SK-N-SH (cell line): ENCODE measurements around the gene NLGN1. TPM values are rescaled to one million over a fixed set of nuclear protein-coding genes. Genes with fewer than 3 reads are reported as not detected.

ENCODE experiments used
- CTCF ChIA-PET: fragments of 300-600, 350-600 bp; formaldehyde crosslinking; extraction: SDS; loops from one replicate; lab custom pipeline; 2021; lab: Yijun Ruan, JAX
- POLR2A ChIA-PET: fragments of 350-600 bp; sonication (Branson Sonifier 250); formaldehyde crosslinking; extraction: SDS; loops from one replicate; lab custom pipeline; 2020; ENCODE audit warnings: antibody characterized with exemption, inconsistent platforms; lab: Yijun Ruan, JAX
- DNase-seq: peaks from one replicate; pipeline ENCODE4 v3.0.0; 2012
- H2AFZ ChIP-seq: fragments of 200-600 bp; sonication (generic); 2 replicates; pipeline ENCODE4 v1.8.1; 2016; ENCODE audit warnings: antibody characterized with exemption, mild to moderate bottlenecking, low read depth
- H3F3A ChIP-seq: fragments of 200-600 bp; sonication (generic); replicated peaks from 2 replicates; pipeline ENCODE3; 2016; ENCODE audit warnings: antibody characterized with exemption, mild to moderate bottlenecking; ENCODE audit not compliant: insufficient read depth
- H3K27ac ChIP-seq, 2 experiments: fragments of 200-500 bp in 1 of 2; fragments of 200-600 bp in 1 of 2; sonication (Bioruptor generic) in 1 of 2; sonication (generic), shearing (Covaris generic) in 1 of 2; 2 replicates each; pipeline versions ENCODE4 v1.5.1 to v1.6.1; 2014 to 2016; ENCODE audit warnings: low read depth in 2 of 2, inconsistent platforms in 1 of 2, low read length in 1 of 2, mild to moderate bottlenecking in 1 of 2, mixed read lengths in 1 of 2
- H3K27me3 ChIP-seq: fragments of 200-600 bp; sonication (generic), shearing (Covaris generic); 2 replicates; pipeline ENCODE4 v1.6.1; 2016; ENCODE audit warnings: mixed run types; ENCODE audit not compliant: insufficient read depth
- H3K36me3 ChIP-seq, 2 experiments: fragments of 200-500 bp in 1 of 2; fragments of 200-600 bp in 1 of 2; sonication (Bioruptor generic) in 1 of 2; sonication (generic) in 1 of 2; replicated peaks in 1 of 2; 2 replicates each; pipeline versions ENCODE3 to v1.5.1; 2014 to 2016; ENCODE audit warnings: low read length in 1 of 2, mild to moderate bottlenecking in 1 of 2; ENCODE audit not compliant: insufficient read depth in 2 of 2, control insufficient read depth in 1 of 2
- H3K4me1 ChIP-seq, 2 experiments: fragments of 200-500 bp in 1 of 2; fragments of 200-600 bp in 1 of 2; sonication (Bioruptor generic) in 1 of 2; sonication (generic), shearing (Covaris generic) in 1 of 2; 2 replicates each; pipeline versions ENCODE4 v1.5.1 to v1.6.1; 2014 to 2016; ENCODE audit warnings: low read depth in 1 of 2, low read length in 1 of 2, mixed run types in 1 of 2; ENCODE audit not compliant: insufficient read depth in 2 of 2, control insufficient read depth in 1 of 2
- H3K4me2 ChIP-seq: fragments of 200-600 bp; sonication (generic), shearing (Covaris generic); 2 replicates; pipeline ENCODE4 v1.6.1; 2017; ENCODE audit warnings: mixed run types
- H3K4me3 ChIP-seq, 2 experiments: fragments of 200-500 bp in 1 of 2; fragments of 200-600 bp in 1 of 2; sonication (Bioruptor generic) in 1 of 2; sonication (generic), shearing (Covaris generic) in 1 of 2; 2 replicates each; pipeline versions ENCODE4 v1.5.1 to v1.8.1; 2014 to 2016; ENCODE audit warnings: low read depth in 2 of 2, inconsistent platforms in 1 of 2, low read length in 1 of 2, mild to moderate bottlenecking in 1 of 2, mixed read lengths in 1 of 2, moderate library complexity in 1 of 2
- H3K79me2 ChIP-seq: fragments of 200-600 bp; sonication (generic); 2 replicates; pipeline ENCODE4 v1.8.1; 2017; ENCODE audit warnings: mild to moderate bottlenecking; ENCODE audit not compliant: insufficient read depth
- H3K9ac ChIP-seq: fragments of 200-600 bp; sonication (generic); 2 replicates; pipeline ENCODE4 v1.6.1; 2017; ENCODE audit warnings: mixed run types
- H3K9me2 ChIP-seq: fragments of 200-600 bp; sonication (generic); 2 replicates; pipeline ENCODE4 v1.6.1; 2017; ENCODE audit warnings: mixed run types
- H3K9me3 ChIP-seq: fragments of 200-600 bp; sonication (generic); 2 replicates; pipeline ENCODE4 v1.6.1; 2017; ENCODE audit warnings: mixed run types, mild to moderate bottlenecking, moderate library complexity
- H4K20me1 ChIP-seq: fragments of 200-600 bp; sonication (generic); 2 replicates; pipeline ENCODE4 v1.6.1; 2017; ENCODE audit warnings: mild to moderate bottlenecking, mixed run types; ENCODE audit not compliant: insufficient read depth
- CHD2 ChIP-seq: fragments of 150-350 bp; IDR thresholded peaks from 2 replicates; pipeline ENCODE4 v1.6.1; 2018; ENCODE audit warnings: low read length; ENCODE audit not compliant: partially characterized antibody
- ELF1 ChIP-seq: IDR thresholded peaks from 2 replicates; pipeline ENCODE4 v1.4.0; 2012
- FOXM1 ChIP-seq: IDR thresholded peaks from 2 replicates; pipeline ENCODE4 v1.4.0; 2012; ENCODE audit warnings: low read depth, mild to moderate bottlenecking
- JUND ChIP-seq: IDR thresholded peaks from 2 replicates; pipeline ENCODE4 v1.4.0; 2012
- MAX ChIP-seq: IDR thresholded peaks from 2 replicates; pipeline ENCODE4 v1.4.0; 2012; ENCODE audit warnings: low read depth
- MEF2A ChIP-seq: IDR thresholded peaks from 2 replicates; pipeline ENCODE4 v1.4.0; 2012; ENCODE audit warnings: low read depth, borderline replicate concordance
- MXI1 ChIP-seq: IDR thresholded peaks from 2 replicates; pipeline ENCODE4 v1.6.1; 2012; ENCODE audit warnings: mild to moderate bottlenecking, low read depth, low read length, improper control_type of control experiment
- PBX3 ChIP-seq: IDR thresholded peaks from 2 replicates; pipeline ENCODE4; 2012
- POLR2AphosphoS5 ChIP-seq: IDR thresholded peaks from 2 replicates; pipeline ENCODE4 v1.6.1; 2012; ENCODE audit warnings: low read depth, low read length
- RAD21 ChIP-seq: IDR thresholded peaks from 2 replicates; pipeline ENCODE4 v1.6.1; 2012; ENCODE audit warnings: mild to moderate bottlenecking, low read length
- RFX5 ChIP-seq: IDR thresholded peaks from 2 replicates; pipeline ENCODE4 v1.6.1; 2012; ENCODE audit warnings: mild to moderate bottlenecking, improper control_type of control experiment, low read length
- SIN3A ChIP-seq: IDR thresholded peaks from 2 replicates; pipeline ENCODE4 v1.6.1; 2012; ENCODE audit warnings: low read depth, mild to moderate bottlenecking, low read length, moderate library complexity, borderline replicate concordance
- SMC3 ChIP-seq: IDR thresholded peaks from 2 replicates; pipeline ENCODE4 v1.6.1; 2012; ENCODE audit warnings: low read depth, low read length, improper control_type of control experiment
- TAF1 ChIP-seq: IDR thresholded peaks from 2 replicates; pipeline ENCODE4 v1.6.1; 2012; ENCODE audit warnings: low read depth, mild to moderate bottlenecking, low read length, moderate library complexity, borderline replicate concordance
- TCF12 ChIP-seq: IDR thresholded peaks from 2 replicates; pipeline ENCODE4 v1.4.0; 2012
- TEAD4 ChIP-seq: IDR thresholded peaks from 2 replicates; pipeline ENCODE4 v1.4.0; 2012; ENCODE audit warnings: mild to moderate bottlenecking, borderline replicate concordance; ENCODE audit not compliant: insufficient read depth
- WGBS: methylation state at CpG from one replicate; pipeline ENCODE4 v1.1.6; 2017; ENCODE audit warnings: low lambda C conversion rate; 5-methylcytosine and 5-hydroxymethylcytosine counted together
- polyA plus RNA-seq, 3 experiments: library from polyadenylated mRNA; depleted of rRNA; stranded (reverse); fragments of >200 nt; gene quantifications; 2 replicates each; pipeline ENCODE4 v1.2.3, GENCODE V29; 2012

Gene NLGN1
- polyA plus RNA-seq, 1 of the 3 experiments (the other 2 are of a cell fraction): 1.5 TPM

DNA sequence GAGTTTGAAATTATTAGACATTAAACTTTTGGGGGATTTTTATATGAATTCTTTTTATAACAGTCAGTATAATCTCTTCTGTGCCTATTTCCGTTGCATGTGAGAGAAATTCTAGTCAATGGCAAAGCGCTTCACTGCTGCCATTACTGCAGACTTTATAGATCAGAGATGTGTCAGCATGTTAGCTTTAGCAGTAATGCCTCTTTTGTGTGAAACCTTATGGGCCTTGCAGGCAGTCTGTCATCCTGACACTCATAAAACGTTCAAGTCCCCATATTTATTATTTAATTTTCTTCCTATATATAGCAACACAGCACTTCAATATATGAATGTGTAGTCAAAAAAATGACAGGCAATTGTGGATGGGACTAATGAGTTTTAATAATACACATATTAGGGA, 191.0 kb downstream of the NLGN1 start:
- POLR2A ChIA-PET: no interaction called here
- no peaks in the 10 kb centered on the region for H3K9me3 ChIP-seq
- H3K27ac ChIP-seq: no peak overlapping the region
- H2AFZ ChIP-seq: no peak overlapping the region
- no peak overlapping the region for H3K4me3 ChIP-seq
- no peak overlapping the region for H3K9ac ChIP-seq
- H3K79me2 ChIP-seq: peaks cover 24% of the 10 kb centered on the region
- WGBS: 78% methylated on average over 3 of the region's 3 CpGs
- H3K4me1 ChIP-seq: peaks cover 0 to 5% of the 10 kb centered on the region in 2 experiments; a peak in 2 of 4 replicates
- TF ChIP-seq MXI1 (no peak), TEAD4 (no peak), MEF2A (no peak), CHD2 (no peak), RAD21 (no peak), ELF1 (no peak), JUND (no peak), FOXM1 (no peak), TAF1 (no peak), POLR2AphosphoS5 (no peak), PBX3 (no peak), MAX (no peak), RFX5 (no peak), SIN3A (no peak)
- H3K27me3 ChIP-seq: no peaks in the 10 kb centered on the region
- peaks cover 26% of the 10 kb centered on the region for H3F3A ChIP-seq
- H4K20me1 ChIP-seq: no peaks in the 10 kb centered on the region
- CTCF ChIA-PET: no interaction called here
- H3K36me3 ChIP-seq: no peaks in the 10 kb centered on the region
- DNase-seq: no peak
- no peaks in the 10 kb centered on the region for H3K9me2 ChIP-seq
- no peak overlapping the region for H3K4me2 ChIP-seq

DNA sequence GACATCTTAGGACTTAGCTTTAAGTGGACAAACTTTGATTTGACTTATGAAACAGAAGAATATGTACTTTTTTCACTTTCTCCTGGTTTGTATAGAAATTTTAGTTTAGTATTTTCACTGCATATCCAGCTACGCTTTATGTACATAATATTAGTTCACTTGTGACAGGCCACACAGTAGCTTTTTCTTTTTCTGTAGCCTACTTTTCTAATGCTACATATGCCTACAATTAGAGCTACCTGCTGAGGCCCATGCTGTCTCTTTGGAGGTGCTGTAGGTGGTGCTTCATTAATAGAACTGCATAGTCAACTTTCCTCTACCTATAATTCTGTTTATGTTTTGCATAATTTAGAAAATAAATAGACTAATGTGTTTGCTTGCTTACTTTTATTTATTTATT, 191.6 kb downstream of the NLGN1 start:
- TF ChIP-seq SMC3 (no peak), TCF12 (no peak)

More for the DNA sequence above, 191.6 kb downstream of the NLGN1 start:
- H3F3A ChIP-seq: peaks cover 26% of the 10 kb centered on the region
- H3K27me3 ChIP-seq: no peaks in the 10 kb centered on the region
- H3K4me3 ChIP-seq: no peak overlapping the region
- ChIA-PET POLR2A (no interaction called here), CTCF (no interaction called here)
- no peaks in the 10 kb centered on the region for H3K36me3 ChIP-seq
- H3K9me3 ChIP-seq: no peaks in the 10 kb centered on the region
- H3K9me2 ChIP-seq: no peaks in the 10 kb centered on the region
- H3K9ac ChIP-seq: no peak overlapping the region
- peaks cover 0 to 5% of the 10 kb centered on the region in 2 experiments; a peak in 2 of 4 replicates for H3K4me1 ChIP-seq
- H2AFZ ChIP-seq: no peak overlapping the region
- no peaks in the 10 kb centered on the region for H4K20me1 ChIP-seq
- no peak for DNase-seq
- H3K27ac ChIP-seq: no peak overlapping the region
- no peak overlapping the region for H3K4me2 ChIP-seq
- 91% methylated on average over 1 of the region's 1 CpG for WGBS
- peaks cover 24% of the 10 kb centered on the region for H3K79me2 ChIP-seq
